Measurements from ENCODE around the gene CLEC7A.

DNA sequence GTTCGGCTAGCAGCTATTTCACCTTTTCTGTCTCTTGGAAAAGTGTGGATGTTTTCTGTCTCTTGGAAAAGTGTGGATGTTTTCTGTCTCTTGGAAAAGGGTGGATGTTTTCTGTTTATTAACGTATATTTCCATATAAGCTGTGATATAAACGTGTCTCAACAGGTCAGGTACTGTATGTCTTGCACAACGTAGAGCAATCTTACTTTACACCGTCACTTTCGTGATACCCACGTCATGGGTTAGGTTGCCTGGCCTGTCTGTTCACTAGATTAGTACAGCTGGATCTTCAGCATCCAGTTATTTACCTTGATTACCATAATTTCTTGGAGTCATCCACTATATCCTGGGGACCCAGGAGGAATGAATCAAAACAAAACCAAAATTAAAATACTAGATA, 14.1 kb downstream of the CLEC7A start:
- TF ChIP-seq POLR2A (IDR thresholded peaks at IDR 0.05; ENCODE audit: low read depth, low read length) (no peak), TAF1 (IDR thresholded peaks at IDR 0.05; ENCODE audit: borderline replicate concordance, low read depth, low read length) (no peak)

All from GM12892 (cell line).